GM12878 (cell line): ENCODE measurements around the gene NXPH1. TPM values are rescaled to one million over a fixed set of nuclear protein-coding genes. Genes with fewer than 3 reads are reported as not detected.

Experiments
- ATAC-seq: fragments of 200-7000 bp; cut with Tn5 transposase; 3 replicates; pipeline ENCODE4 v1.9.1; 2020; ENCODE audit warnings: mild to moderate bottlenecking, moderate library complexity
- BruUV-seq: library from RNA; stranded (reverse); fragments of 400-500 nt; replicated peaks from 2 replicates; lab custom pipeline; 2021; lab: Mats Ljungman, UMichigan
- CTCF ChIA-PET: fragments of 300-600 bp; sonication (Branson Sonifier 250); formaldehyde crosslinking; extraction: SDS; loops from one replicate; lab custom pipeline; 2021; ENCODE audit warnings: inconsistent platforms; lab: Yijun Ruan, JAX
- POLR2A ChIA-PET: fragments of 350-600 bp; formaldehyde crosslinking; extraction: SDS; loops from one replicate; lab custom pipeline; 2021; ENCODE audit warnings: inconsistent platforms; lab: Charles Lee
- RAD21 ChIA-PET: fragments of 300-600 bp; sonication (Branson Sonifier 250); formaldehyde crosslinking; loops from one replicate; lab custom pipeline; 2023; ENCODE audit warnings: antibody characterized with exemption; ENCODE audit not compliant: unreplicated experiment; lab: Charles Lee
- SMC1A ChIA-PET: fragments of 300-600 bp; sonication (Branson Sonifier 250); formaldehyde crosslinking; loops from one replicate; lab custom pipeline; 2023; ENCODE audit not compliant: unreplicated experiment, uncharacterized antibody; lab: Charles Lee
- DNase-seq: peaks from one replicate; pipeline ENCODE4 v3.0.0-alpha.2; 2011; ENCODE audit warnings: low read depth, low spot score
- FAIRE-seq: peaks from 3 replicates; lab custom pipeline; 2011; peaks lifted over from hg19 to GRCh38; lab: Jason Lieb, UNC
- H2AFZ ChIP-seq: 2 replicates; pipeline ENCODE4 v1.6.0; 2011; ENCODE audit warnings: low read depth, low read length, control low read depth; ENCODE audit not compliant: control insufficient read depth
- H3K27ac ChIP-seq: 2 replicates; pipeline ENCODE4 v1.5.1; 2011; ENCODE audit warnings: control low read depth; ENCODE audit not compliant: control insufficient read depth, insufficient read depth
- H3K27me3 ChIP-seq, 2 experiments: replicated peaks in 1 of 2; 2 replicates each; pipeline versions ENCODE4 v1.6.0 to v1.6.1; 2011; ENCODE audit warnings: low read length in 1 of 2; ENCODE audit not compliant: control insufficient read depth in 2 of 2, insufficient read depth in 2 of 2
- H3K36me3 ChIP-seq, 2 experiments: 2 replicates each; pipeline ENCODE4 v1.5.1; 2011; ENCODE audit warnings: low read length in 1 of 2; ENCODE audit not compliant: control insufficient read depth in 2 of 2, insufficient read depth in 2 of 2
- H3K4me1 ChIP-seq: 2 replicates; pipeline ENCODE4 v1.6.1; 2011; ENCODE audit warnings: mild to moderate bottlenecking, low read length, moderate library complexity, mixed read lengths; ENCODE audit not compliant: control insufficient read depth, insufficient read depth
- H3K4me2 ChIP-seq: 2 replicates; pipeline ENCODE4 v1.6.0; 2011; ENCODE audit warnings: control low read depth; ENCODE audit not compliant: control insufficient read depth, insufficient read depth
- H3K4me3 ChIP-seq: fragments of 200-600 bp; sonication (generic); 2 replicates; pipeline ENCODE4 v1.5.1; 2016
- H3K79me2 ChIP-seq: 2 replicates; pipeline ENCODE4 v1.6.0; 2011; ENCODE audit warnings: low read length; ENCODE audit not compliant: control insufficient read depth, insufficient read depth
- H3K9ac ChIP-seq: 2 replicates; pipeline ENCODE4 v1.8.0; 2011; ENCODE audit warnings: low read length, control low read depth, mixed read lengths; ENCODE audit not compliant: control insufficient read depth, insufficient read depth
- H3K9me3 ChIP-seq: replicated peaks from 3 replicates; pipeline ENCODE4 v1.5.1; 2011; ENCODE audit warnings: mild to moderate bottlenecking, low read length; ENCODE audit not compliant: control insufficient read depth, insufficient read depth
- H4K20me1 ChIP-seq: 2 replicates; pipeline ENCODE4 v1.6.0; 2011; ENCODE audit not compliant: control insufficient read depth, insufficient read depth
- CHD4 ChIP-seq: fragments of 200-600 bp; sonication (generic); IDR thresholded peaks from 2 replicates; pipeline ENCODE4 v1.6.1; 2016; ENCODE audit warnings: mild to moderate bottlenecking
- NFXL1 ChIP-seq: fragments of 450-650 bp; IDR thresholded peaks from 2 replicates; pipeline ENCODE4 v1.6.1; 2017; ENCODE audit warnings: antibody characterized with exemption, mild to moderate bottlenecking, borderline replicate concordance
- PKNOX1 ChIP-seq: fragments of 450-650 bp; IDR thresholded peaks from 2 replicates; pipeline ENCODE4 v1.6.1; 2016; ENCODE audit warnings: mild to moderate bottlenecking
- SPI1 ChIP-seq: IDR thresholded peaks from 2 replicates; pipeline ENCODE4 v1.6.1; 2011; ENCODE audit warnings: low read depth, mild to moderate bottlenecking, low read length, moderate library complexity, borderline replicate concordance; ENCODE audit not compliant: insufficient read depth
- ZBED1 ChIP-seq: IDR thresholded peaks from 2 replicates; pipeline ENCODE4 v1.6.1; 2016; ENCODE audit warnings: borderline replicate concordance
- WGBS: methylation state at CpG from one replicate; pipeline ENCODE4 v1.1.6; 2016; ENCODE audit warnings: low lambda C conversion rate; ENCODE audit not compliant: insufficient replicate concordance, insufficient coverage; ENCODE audit errors: missing lambda C conversion rate; 5-methylcytosine and 5-hydroxymethylcytosine counted together
- in situ Hi-C: fragments of 300-500 bp; cut with MboI; formaldehyde crosslinking; loops from 9 replicates; pipeline ENCODE4 v1.14.3; 2018; ENCODE audit warnings: mixed read lengths
- intact Hi-C: fragments of 100-400 bp; cut with micrococcal nuclease; formaldehyde crosslinking; loops from one replicate; pipeline ENCODE4 v1.14.2; 2022; ENCODE audit not compliant: unreplicated experiment
- polyA plus RNA-seq, 11 experiments: library from polyadenylated mRNA; depleted of rRNA in 4 of 11; unstranded in 6 of 11; stranded (reverse) in 5 of 11; fragments of >200 nt; fragmentation: Nextera tagmentation in 4 of 11; fragmentation: Illumina TruSeq in 1 of 11; extraction: Ambion mirVana in 4 of 11; extraction: Trizol in 1 of 11; gene quantifications; 1 replicate in 1 of 11; 2 replicates in 10 of 11; pipeline versions ENCODE4 v1.2.1 to v1.2.3, GENCODE V29; 2011 to 2016; ENCODE audit warnings: inconsistent platforms in 2 of 11, missing spikeins in 2 of 11, low read depth in 1 of 11
- total RNA-seq, 4 experiments: library from RNA; depleted of rRNA in 3 of 4; stranded (reverse); fragments of >200 nt in 3 of 4; fragmentation: Illumina TruSeq in 1 of 4; extraction: Trizol in 1 of 4; gene quantifications; 2 replicates each; pipeline versions ENCODE4 v1.2.1 to v1.2.3, GENCODE V29; 2013 to 2021

NXPH1 gene
- total and polyA plus RNA-seq, 10 of the 15 experiments (the other 5 are each of a cell fraction or from before 2014, with no cell fraction given) = 0.06 to 0.34 TPM; not detected in 8

DNA sequence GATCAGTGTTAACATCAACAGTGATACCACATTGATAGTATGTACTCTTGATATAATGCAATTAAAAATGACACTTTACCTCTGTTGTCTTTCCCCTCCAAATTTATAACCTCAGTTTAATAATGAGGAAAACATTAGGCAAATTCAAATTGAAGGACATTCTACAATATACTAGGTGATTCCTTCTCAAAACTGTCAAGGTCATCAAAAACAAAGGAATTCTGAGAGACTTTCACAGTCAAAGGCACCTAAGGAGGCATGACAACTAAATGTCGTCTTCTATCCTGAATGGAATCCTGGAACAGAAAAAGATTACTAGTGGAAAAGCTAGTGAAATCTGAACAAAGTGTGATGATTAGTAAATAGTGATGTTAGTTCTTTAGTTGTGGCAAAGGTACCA, 22.3 kb upstream of the NXPH1 start (continued):
- TF ChIP-seq PKNOX1 (no peak), ZBED1 (no peak), CHD4 (no peak)

DNA sequence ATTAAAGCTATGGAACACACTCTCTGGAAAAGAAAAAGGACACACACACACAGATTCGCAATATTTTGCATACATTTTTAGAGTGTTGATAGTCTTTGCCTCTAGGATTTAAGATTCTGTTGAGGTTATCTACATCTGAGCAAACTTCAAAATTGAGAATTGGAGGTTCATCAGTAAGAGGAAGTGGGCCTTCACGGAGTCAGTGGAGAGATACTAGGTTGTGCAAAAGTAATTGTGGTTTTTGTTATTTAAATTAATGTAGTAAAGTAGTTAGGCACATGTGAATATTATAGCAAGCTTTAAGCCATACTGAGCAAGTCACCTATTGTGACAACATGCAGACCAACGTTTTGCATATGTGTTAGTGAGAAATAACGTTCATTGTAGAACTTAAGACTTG, 19.8 kb upstream of the NXPH1 start:
- WGBS = 10% methylated on average over 4 of the region's 4 CpGs
- Histone ChIP-seq H3K79me2 (no peaks in the 10 kb centered on the region), H3K9me3 (no peaks in the 10 kb centered on the region), H4K20me1 (no peaks in the 10 kb centered on the region), H3K4me3 (no peak overlapping the region), H3K9ac (no peak overlapping the region), H3K4me1 (no peaks in the 10 kb centered on the region), H3K27ac (no peak overlapping the region), H2AFZ (no peak overlapping the region), H3K27me3 (no peaks in the 10 kb centered on the region; a peak in 2 of 4 replicates), H3K36me3 (no peaks in the 10 kb centered on the region), H3K4me2 (no peak overlapping the region)
- DNase-seq (no peak), ATAC-seq (peak; percentile 28; the same call in 1 of the 3 replicates), FAIRE-seq (no peak)
- ChIA-PET SMC1A (no interaction called here), POLR2A (no interaction called here), RAD21 (no interaction called here), CTCF (interaction anchor here (0.6 to 1.5 kb wide), 2 partner anchors 22 to 310 kb away, joined by 3 read pairs; no protein-coding TSS in a partner anchor)
- intact Hi-C loops = no loop called here
- BruUV-seq = no TSS peak
- in situ Hi-C loops = loop anchor here (10.0 kb wide), 1 partner anchor 2001 kb away; no protein-coding TSS in a partner anchor
- peak; percentile 27; the same call in 1 of the 2 replicates for TF ChIP-seq SPI1
- TF ChIP-seq NFXL1 = no peak
